ENCODE measurements around the gene CRYGS. TPM values are rescaled to one million over a fixed set of nuclear protein-coding genes. Genes with fewer than 3 reads are reported as not detected.

CRYGS gene
- polyA plus RNA-seq, 2 of the 4 experiments (the other 2 are of a cell fraction), result 0.65 to 2.5 TPM

GRCh38 chr3:186512570-186513302, 31.4 kb downstream of the CRYGS start:
- POLR2A ChIA-PET, result no interaction called here
- WGBS (ENCODE audit: missing lambda C conversion rate), result 16% methylated on average over 7 of the region's 9 CpGs
- Histone ChIP-seq H3K4me2 (no peak overlapping the region), H3K4me3 (no peak overlapping the region), H3K9me3 (no peaks in the 10 kb centered on the region), H3K27ac (no peak overlapping the region), H3K4me1 (no peaks in the 10 kb centered on the region)
- no peak for DNase-seq (ENCODE audit: low read depth in 1 of 2, low spot score in 1 of 2)
- no peak for ATAC-seq
- no peak for FAIRE-seq
- TF ChIP-seq FOSL2 (IDR thresholded peaks at IDR 0.05) (no peak), FOSL2 (CRISPR knock-in tag; IDR thresholded peaks at IDR 0.05) (no peak), CBX2 (IDR thresholded peaks at IDR 0.05; ENCODE audit: borderline replicate concordance, low read depth) (no peak), NPAS2 (CRISPR knock-in tag; IDR thresholded peaks at IDR 0.05; ENCODE audit: borderline replicate concordance) (no peak)
- CTCF ChIA-PET, result interaction anchor here (0.6 to 0.9 kb wide), 2 partner anchors 28 to 536 kb away, joined by 3 to 5 read pairs; no protein-coding TSS in a partner anchor

GRCh38 chr3:186511702-186512101, 32.5 kb downstream of the CRYGS start:
- no peak for ATAC-seq
- no peak overlapping the region for H3K4me2 ChIP-seq
- 20% methylated on average over 5 of the region's 5 CpGs for WGBS (ENCODE audit: missing lambda C conversion rate)
- DNase-seq (ENCODE audit: low read depth in 1 of 2, low spot score in 1 of 2), result no peak
- no peak for TF ChIP-seq POLR2AphosphoS2 (conservative IDR thresholded peaks at IDR 0.05; ENCODE audit: low read length)
- H3K27ac ChIP-seq, result no peak overlapping the region
- no peaks in the 10 kb centered on the region for H3K4me1 ChIP-seq
- no peak for FAIRE-seq
- POLR2A ChIA-PET, result no interaction called here
- H3K4me3 ChIP-seq, result no peak overlapping the region
- CTCF ChIA-PET, result no interaction called here
- no peaks in the 10 kb centered on the region for H3K9me3 ChIP-seq

GRCh38 chr3:186511245-186511644, 32.9 kb downstream of the CRYGS start:
- POLR2A ChIA-PET, result no interaction called here
- Histone ChIP-seq H3K4me2 (no peak overlapping the region), H3K4me3 (no peak overlapping the region), H3K27ac (no peak overlapping the region), H3K4me1 (no peaks in the 10 kb centered on the region), H3K9me3 (no peaks in the 10 kb centered on the region)
- TF ChIP-seq KDM5A (IDR thresholded peaks at IDR 0.05) (no peak), ZSCAN20 (CRISPR knock-in tag; IDR thresholded peaks at IDR 0.05) (no peak), ESRRA (IDR thresholded peaks at IDR 0.05; ENCODE audit: borderline replicate concordance, low read length) (no peak), HEYL (CRISPR knock-in tag; IDR thresholded peaks at IDR 0.05) (no peak), REST (IDR thresholded peaks at IDR 0.05) (no peak), RARB (CRISPR knock-in tag; IDR thresholded peaks at IDR 0.05) (no peak), EHMT2 (IDR thresholded peaks at IDR 0.05; ENCODE audit: low read depth) (no peak)
- TF ChIP-seq, protein P1, sequence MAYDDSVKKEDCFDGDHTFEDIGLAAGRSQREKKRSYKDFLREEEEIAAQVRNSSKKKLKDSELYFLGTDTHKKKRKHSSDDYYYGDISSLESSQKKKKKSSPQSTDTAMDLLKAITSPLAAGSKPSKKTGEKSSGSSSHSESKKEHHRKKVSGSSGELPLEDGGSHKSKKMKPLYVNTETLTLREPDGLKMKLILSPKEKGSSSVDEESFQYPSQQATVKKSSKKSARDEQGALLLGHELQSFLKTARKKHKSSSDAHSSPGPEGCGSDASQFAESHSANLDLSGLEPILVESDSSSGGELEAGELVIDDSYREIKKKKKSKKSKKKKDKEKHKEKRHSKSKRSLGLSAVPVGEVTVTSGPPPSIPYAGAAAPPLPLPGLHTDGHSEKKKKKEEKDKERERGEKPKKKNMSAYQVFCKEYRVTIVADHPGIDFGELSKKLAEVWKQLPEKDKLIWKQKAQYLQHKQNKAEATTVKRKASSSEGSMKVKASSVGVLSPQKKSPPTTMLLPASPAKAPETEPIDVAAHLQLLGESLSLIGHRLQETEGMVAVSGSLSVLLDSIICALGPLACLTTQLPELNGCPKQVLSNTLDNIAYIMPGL (CRISPR knock-in tag; IDR thresholded peaks at IDR 0.05; ENCODE audit: borderline replicate concordance), result no peak
- ATAC-seq, result no peak
- CTCF ChIA-PET, result no interaction called here
- no peak for DNase-seq (ENCODE audit: low read depth in 1 of 2, low spot score in 1 of 2)
- no peak for FAIRE-seq
- WGBS (ENCODE audit: missing lambda C conversion rate), result 20% methylated on average over 4 of the region's 4 CpGs

Data from A549 (cell line).